HUES6 (cell line): ENCODE measurements around the gene SYDE1.

Experiments
- H3K27ac ChIP-seq: 2 replicates; pipeline ENCODE4 v1.7.0; 2013; ENCODE audit warnings: low read depth, mild to moderate bottlenecking, low read length, inconsistent platforms
- H3K27me3 ChIP-seq: 2 replicates; pipeline ENCODE4 v1.6.1; 2013; ENCODE audit warnings: low read length; ENCODE audit not compliant: control insufficient read depth, insufficient read depth
- H3K36me3 ChIP-seq: 2 replicates; pipeline ENCODE4 v1.6.1; 2013; ENCODE audit warnings: low read length; ENCODE audit not compliant: control insufficient read depth, insufficient read depth
- H3K4me1 ChIP-seq: 2 replicates; pipeline ENCODE4 v1.6.1; 2013; ENCODE audit warnings: low read length; ENCODE audit not compliant: control insufficient read depth, insufficient read depth
- H3K4me3 ChIP-seq: 2 replicates; pipeline ENCODE4 v1.5.1; 2013; ENCODE audit warnings: low read depth, low read length
- H3K9ac ChIP-seq: one replicate; pipeline ENCODE4 v1.6.1; 2013; ENCODE audit warnings: mild to moderate bottlenecking, low read length
- H3K9me3 ChIP-seq: 2 replicates; pipeline ENCODE4 v1.6.1; 2013; ENCODE audit warnings: low read depth, low read length; ENCODE audit not compliant: control insufficient read depth, insufficient read depth

The SYDE1 gene

GRCh38 chr19:15144046-15144646 lies 36.9 kb downstream of the SYDE1 start:
- peaks cover 18% of the 10 kb centered on the region for H3K9me3 ChIP-seq
- H3K27ac ChIP-seq: no peak overlapping the region
- H3K27me3 ChIP-seq: no peaks in the 10 kb centered on the region; the same call in 1 of the 2 replicates
- H3K36me3 ChIP-seq: no peaks in the 10 kb centered on the region
- no peaks in the 10 kb centered on the region for H3K4me1 ChIP-seq
- H3K4me3 ChIP-seq: no peak overlapping the region
- H3K9ac ChIP-seq: no peak overlapping the region

- Histone ChIP-seq H3K4me1 (no peaks in the 10 kb centered on the region), H3K4me3 (no peak overlapping the region), H3K36me3 (no peaks in the 10 kb centered on the region), H3K9me3 (peaks cover 6% of the 10 kb centered on the region), H3K27ac (no peak overlapping the region), H3K27me3 (0 out of 2 replicates have a peak, but pooled peaks cover 5% of the 10 kb centered on the region), H3K9ac (no peak overlapping the region)
These were observed 39.9 kb downstream of the SYDE1 start for GRCh38 chr19:15147090-15147489.

- no peak overlapping the region for H3K9ac ChIP-seq
- H3K36me3 ChIP-seq: no peaks in the 10 kb centered on the region
- H3K27ac ChIP-seq: no peak overlapping the region
- no peaks in the 10 kb centered on the region for H3K9me3 ChIP-seq
- 0 out of 2 replicates have a peak, but pooled peaks cover 5% of the 10 kb centered on the region for H3K27me3 ChIP-seq
- H3K4me1 ChIP-seq: no peaks in the 10 kb centered on the region
- no peak overlapping the region for H3K4me3 ChIP-seq
These were observed 42.5 kb downstream of the SYDE1 start for GRCh38 chr19:15149737-15150136.

- Histone ChIP-seq H3K9ac (no peak overlapping the region), H3K4me3 (no peak overlapping the region), H3K9me3 (peaks cover 4% of the 10 kb centered on the region; the same call in 1 of the 2 replicates), H3K27me3 (0 out of 2 replicates have a peak, but pooled peaks cover 5% of the 10 kb centered on the region), H3K27ac (no peak overlapping the region), H3K36me3 (no peaks in the 10 kb centered on the region), H3K4me1 (no peaks in the 10 kb centered on the region)
These were observed 46.9 kb downstream of the SYDE1 start for GRCh38 chr19:15154002-15154612.

- H3K36me3 ChIP-seq: peaks cover 9% of the 10 kb centered on the region
- no peaks in the 10 kb centered on the region for H3K27me3 ChIP-seq
- no peak overlapping the region for H3K4me3 ChIP-seq
- no peak overlapping the region for H3K27ac ChIP-seq
- no peaks in the 10 kb centered on the region for H3K4me1 ChIP-seq
- peaks cover 11% of the 10 kb centered on the region; the same call in 1 of the 2 replicates for H3K9me3 ChIP-seq
- H3K9ac ChIP-seq: no peak overlapping the region
These were observed 48.1 kb downstream of the SYDE1 start for GRCh38 chr19:15155296-15155695.

GRCh38 chr19:15156391-15156790 lies 49.2 kb downstream of the SYDE1 start:
- Histone ChIP-seq H3K4me3 (no peak overlapping the region), H3K27me3 (no peaks in the 10 kb centered on the region), H3K9ac (no peak overlapping the region), H3K36me3 (peaks cover 18% of the 10 kb centered on the region), H3K4me1 (no peaks in the 10 kb centered on the region), H3K9me3 (peaks cover 11% of the 10 kb centered on the region; the same call in 1 of the 2 replicates), H3K27ac (no peak overlapping the region)

GRCh38 chr19:15159251-15159650 lies 52.0 kb downstream of the SYDE1 start:
- Histone ChIP-seq H3K9ac (no peak overlapping the region), H3K27ac (no peak overlapping the region), H3K4me3 (no peak overlapping the region), H3K4me1 (no peaks in the 10 kb centered on the region), H3K9me3 (peaks cover 11% of the 10 kb centered on the region; the same call in 1 of the 2 replicates), H3K36me3 (peaks cover 44% of the 10 kb centered on the region), H3K27me3 (no peaks in the 10 kb centered on the region)

- Histone ChIP-seq H3K9ac (no peak overlapping the region), H3K4me1 (no peaks in the 10 kb centered on the region), H3K27me3 (no peaks in the 10 kb centered on the region), H3K36me3 (peaks cover 65% of the 10 kb centered on the region), H3K9me3 (peaks cover 24% of the 10 kb centered on the region), H3K27ac (no peak overlapping the region), H3K4me3 (no peak overlapping the region)
These were observed 54.1 kb downstream of the SYDE1 start for GRCh38 chr19:15161028-15161984.
